SK-N-SH (cell line): ENCODE data around the gene ASB18. TPM values are rescaled to one million over a fixed set of nuclear protein-coding genes. Genes with fewer than 3 reads are reported as not detected.
A peak's percentile ranks its signal among the peaks of the same experiment; 100 is the strongest.

Experiments
- CTCF ChIA-PET: fragments of 300-600, 350-600 bp; formaldehyde crosslinking; extraction: SDS; loops from one replicate; lab custom pipeline; 2021; lab: Yijun Ruan, JAX
- POLR2A ChIA-PET: fragments of 350-600 bp; sonication (Branson Sonifier 250); formaldehyde crosslinking; extraction: SDS; loops from one replicate; lab custom pipeline; 2020; ENCODE audit warnings: antibody characterized with exemption, inconsistent platforms; lab: Yijun Ruan, JAX
- DNase-seq: peaks from one replicate; pipeline ENCODE4 v3.0.0; 2012
- H2AFZ ChIP-seq: fragments of 200-600 bp; sonication (generic); 2 replicates; pipeline ENCODE4 v1.8.1; 2016; ENCODE audit warnings: antibody characterized with exemption, mild to moderate bottlenecking, low read depth
- H3F3A ChIP-seq: fragments of 200-600 bp; sonication (generic); replicated peaks from 2 replicates; pipeline ENCODE3; 2016; ENCODE audit warnings: antibody characterized with exemption, mild to moderate bottlenecking; ENCODE audit not compliant: insufficient read depth
- H3K27ac ChIP-seq, 2 experiments: fragments of 200-500 bp in 1 of 2; fragments of 200-600 bp in 1 of 2; sonication (Bioruptor generic) in 1 of 2; sonication (generic), shearing (Covaris generic) in 1 of 2; 2 replicates each; pipeline versions ENCODE4 v1.5.1 to v1.6.1; 2014 to 2016; ENCODE audit warnings: low read depth in 2 of 2, inconsistent platforms in 1 of 2, low read length in 1 of 2, mild to moderate bottlenecking in 1 of 2, mixed read lengths in 1 of 2
- H3K27me3 ChIP-seq: fragments of 200-600 bp; sonication (generic), shearing (Covaris generic); 2 replicates; pipeline ENCODE4 v1.6.1; 2016; ENCODE audit warnings: mixed run types; ENCODE audit not compliant: insufficient read depth
- H3K36me3 ChIP-seq, 2 experiments: fragments of 200-500 bp in 1 of 2; fragments of 200-600 bp in 1 of 2; sonication (Bioruptor generic) in 1 of 2; sonication (generic) in 1 of 2; replicated peaks in 1 of 2; 2 replicates each; pipeline versions ENCODE3 to v1.5.1; 2014 to 2016; ENCODE audit warnings: low read length in 1 of 2, mild to moderate bottlenecking in 1 of 2; ENCODE audit not compliant: insufficient read depth in 2 of 2, control insufficient read depth in 1 of 2
- H3K4me1 ChIP-seq, 2 experiments: fragments of 200-500 bp in 1 of 2; fragments of 200-600 bp in 1 of 2; sonication (Bioruptor generic) in 1 of 2; sonication (generic), shearing (Covaris generic) in 1 of 2; 2 replicates each; pipeline versions ENCODE4 v1.5.1 to v1.6.1; 2014 to 2016; ENCODE audit warnings: low read depth in 1 of 2, low read length in 1 of 2, mixed run types in 1 of 2; ENCODE audit not compliant: insufficient read depth in 2 of 2, control insufficient read depth in 1 of 2
- H3K4me2 ChIP-seq: fragments of 200-600 bp; sonication (generic), shearing (Covaris generic); 2 replicates; pipeline ENCODE4 v1.6.1; 2017; ENCODE audit warnings: mixed run types
- H3K4me3 ChIP-seq, 2 experiments: fragments of 200-500 bp in 1 of 2; fragments of 200-600 bp in 1 of 2; sonication (Bioruptor generic) in 1 of 2; sonication (generic), shearing (Covaris generic) in 1 of 2; 2 replicates each; pipeline versions ENCODE4 v1.5.1 to v1.8.1; 2014 to 2016; ENCODE audit warnings: low read depth in 2 of 2, inconsistent platforms in 1 of 2, low read length in 1 of 2, mild to moderate bottlenecking in 1 of 2, mixed read lengths in 1 of 2, moderate library complexity in 1 of 2
- H3K79me2 ChIP-seq: fragments of 200-600 bp; sonication (generic); 2 replicates; pipeline ENCODE4 v1.8.1; 2017; ENCODE audit warnings: mild to moderate bottlenecking; ENCODE audit not compliant: insufficient read depth
- H3K9ac ChIP-seq: fragments of 200-600 bp; sonication (generic); 2 replicates; pipeline ENCODE4 v1.6.1; 2017; ENCODE audit warnings: mixed run types
- H3K9me2 ChIP-seq: fragments of 200-600 bp; sonication (generic); 2 replicates; pipeline ENCODE4 v1.6.1; 2017; ENCODE audit warnings: mixed run types
- H3K9me3 ChIP-seq: fragments of 200-600 bp; sonication (generic); 2 replicates; pipeline ENCODE4 v1.6.1; 2017; ENCODE audit warnings: mixed run types, mild to moderate bottlenecking, moderate library complexity
- H4K20me1 ChIP-seq: fragments of 200-600 bp; sonication (generic); 2 replicates; pipeline ENCODE4 v1.6.1; 2017; ENCODE audit warnings: mild to moderate bottlenecking, mixed run types; ENCODE audit not compliant: insufficient read depth
- EZH2phosphoT487 ChIP-seq: fragments of 200-600 bp; sonication (generic); IDR thresholded peaks from 2 replicates; pipeline ENCODE4 v1.6.1; 2017; ENCODE audit warnings: low read depth, mixed run types, mild to moderate bottlenecking, antibody characterized with exemption, moderate library complexity, borderline replicate concordance
- FOSL2 ChIP-seq: IDR thresholded peaks from 2 replicates; pipeline ENCODE4 v1.4.0; 2012; ENCODE audit warnings: low read depth, mild to moderate bottlenecking, moderate library complexity, borderline replicate concordance
- FOXJ3 ChIP-seq: sonication (generic); formaldehyde crosslinking; IDR thresholded peaks from 2 replicates; pipeline ENCODE4 v1.5.1; 2020; ENCODE audit warnings: mild to moderate bottlenecking, missing genetic modification reagents
- FOXM1 ChIP-seq: IDR thresholded peaks from 2 replicates; pipeline ENCODE4 v1.4.0; 2012; ENCODE audit warnings: low read depth, mild to moderate bottlenecking
- GABPA ChIP-seq: IDR thresholded peaks from 2 replicates; pipeline ENCODE4 v1.4.0; 2012; ENCODE audit warnings: low read depth, mild to moderate bottlenecking
- GATA2 ChIP-seq: sonication (generic); formaldehyde crosslinking; IDR thresholded peaks from 2 replicates; pipeline ENCODE4 v1.5.0; 2020; ENCODE audit warnings: mild to moderate bottlenecking, missing genetic modification reagents
- MEF2A ChIP-seq: IDR thresholded peaks from 2 replicates; pipeline ENCODE4 v1.4.0; 2012; ENCODE audit warnings: low read depth, borderline replicate concordance
- NFIC ChIP-seq: IDR thresholded peaks from 2 replicates; pipeline ENCODE4 v1.4.0; 2012; ENCODE audit warnings: borderline replicate concordance
- PBX3 ChIP-seq: IDR thresholded peaks from 2 replicates; pipeline ENCODE4; 2012
- POLR2AphosphoS5 ChIP-seq: IDR thresholded peaks from 2 replicates; pipeline ENCODE4 v1.6.1; 2012; ENCODE audit warnings: low read depth, low read length
- RAD21 ChIP-seq: IDR thresholded peaks from 2 replicates; pipeline ENCODE4 v1.6.1; 2012; ENCODE audit warnings: mild to moderate bottlenecking, low read length
- RCOR1 ChIP-seq: fragments of 150-350 bp; IDR thresholded peaks from 2 replicates; pipeline ENCODE4 v1.6.1; 2017; ENCODE audit warnings: antibody characterized with exemption, low read length
- REST ChIP-seq: IDR thresholded peaks from 2 replicates; pipeline ENCODE4 v1.6.1; 2012; ENCODE audit warnings: mild to moderate bottlenecking, low read depth, low read length, moderate library complexity
- TAF1 ChIP-seq: IDR thresholded peaks from 2 replicates; pipeline ENCODE4 v1.6.1; 2012; ENCODE audit warnings: low read depth, mild to moderate bottlenecking, low read length, moderate library complexity, borderline replicate concordance
- USF1 ChIP-seq: IDR thresholded peaks from 2 replicates; pipeline ENCODE4 v1.4.0; 2012; ENCODE audit warnings: low read depth, borderline replicate concordance
- USF2 ChIP-seq: fragments of 150-350 bp; IDR thresholded peaks from 2 replicates; pipeline ENCODE4 v1.6.1; 2017; ENCODE audit warnings: antibody characterized with exemption, low read length, low read depth, borderline replicate concordance
- YY1 ChIP-seq: IDR thresholded peaks from 2 replicates; pipeline ENCODE4 v1.4.0; 2012; ENCODE audit warnings: low read depth, mild to moderate bottlenecking
- ZBTB33 ChIP-seq: IDR thresholded peaks from 2 replicates; pipeline ENCODE4 v1.4.0; 2012; ENCODE audit warnings: low read depth, borderline replicate concordance
- WGBS: methylation state at CpG from one replicate; pipeline ENCODE4 v1.1.6; 2017; ENCODE audit warnings: low lambda C conversion rate; 5-methylcytosine and 5-hydroxymethylcytosine counted together
- polyA plus RNA-seq, 3 experiments: library from polyadenylated mRNA; depleted of rRNA; stranded (reverse); fragments of >200 nt; gene quantifications; 2 replicates each; pipeline ENCODE4 v1.2.3, GENCODE V29; 2012

ASB18 gene
- polyA plus RNA-seq, 1 of the 3 experiments (the other 2 are of a cell fraction) = not detected

- no peak for TF ChIP-seq REST
- no peak for TF ChIP-seq NFIC
- no peak for TF ChIP-seq FOXJ3
- no peak for TF ChIP-seq EZH2phosphoT487
- TF ChIP-seq USF1 = no peak
- peak; percentile 50; the same call in 1 of the 2 replicates for TF ChIP-seq PBX3
- TF ChIP-seq RCOR1 = 0 out of 2 replicates have a peak, but pooled peaks have one; percentile 48
- no peak for TF ChIP-seq POLR2AphosphoS5
- TF ChIP-seq MEF2A = no peak
- TF ChIP-seq GABPA = no peak
- TF ChIP-seq, all 33 proteins: peak for 6
Observed at GRCh38 chr2:236180076-236180816, 84.0 kb downstream of the ASB18 start (continued).

GRCh38 chr2:236179236-236180075, 84.8 kb downstream of the ASB18 start:
- Histone ChIP-seq H3K27me3 (0 out of 2 replicates have a peak, but pooled peaks cover 3% of the 10 kb centered on the region), H3K9me2 (no peaks in the 10 kb centered on the region), H3K27ac (peak overlapping the region in 1 of 2 experiments; percentile 58; a peak in 2 of 4 replicates), H3K79me2 (no peaks in the 10 kb centered on the region), H4K20me1 (no peaks in the 10 kb centered on the region), H3K9ac (peak overlapping the region; percentile 59; the same call in 1 of the 2 replicates), H3F3A (peaks cover 33% of the 10 kb centered on the region), H3K4me3 (peak overlapping the region; percentile 51 to 72; a peak in 3 of 4 replicates), H3K9me3 (no peaks in the 10 kb centered on the region), H3K4me2 (peak overlapping the region; percentile 92), H3K4me1 (peaks cover 0 to 16% of the 10 kb centered on the region in 2 experiments; a peak in 3 of 4 replicates), H2AFZ (peak overlapping the region; percentile 77), H3K36me3 (no peaks in the 10 kb centered on the region)
- ChIA-PET CTCF (interaction anchor here (1.0 to 17.1 kb wide), 20 partner anchors 9 to 584 kb away, joined by 3 to 372 read pairs (median 6); partner anchors contain the start of gene GBX2), POLR2A (interaction anchor here (0.9 kb wide), 1 partner anchor 10 kb away, joined by 3 read pairs; no protein-coding TSS in a partner anchor)
- WGBS = 2% methylated on average over 41 of the region's 59 CpGs
- DNase-seq = peak; percentile 51
- TF ChIP-seq FOSL2 (no peak), FOXM1 (no peak), USF2 (no peak), USF1 (no peak), GATA2 (no peak), RCOR1 (no peak), ZBTB33 (no peak), RAD21 (no peak), TAF1 (no peak), POLR2AphosphoS5 (no peak), EZH2phosphoT487 (no peak), YY1 (no peak), NFIC (no peak)
